Endothelial cell of umbilical vein (primary cell): Measurements from ENCODE around the gene CA5A. TPM values are rescaled to one million over a fixed set of nuclear protein-coding genes. Genes with fewer than 3 reads are reported as not detected.

Experiments used
- BruUV-seq: library from RNA; stranded (reverse); fragments of 400-500 nt; replicated peaks from 2 replicates; lab custom pipeline; 2021; lab: Mats Ljungman, UMichigan
- CTCF ChIA-PET: fragments of 300-600, 350-600 bp; sonication (Branson Sonifier 250); formaldehyde crosslinking; loops from one replicate; lab custom pipeline; 2021; ENCODE audit warnings: antibody characterized with exemption, inconsistent platforms; lab: Charles Lee
- POLR2A ChIA-PET: fragments of 300-600, 350-600 bp; sonication (Branson Sonifier 250); formaldehyde crosslinking; loops from one replicate; lab custom pipeline; 2021; ENCODE audit warnings: antibody characterized with exemption, inconsistent platforms; lab: Charles Lee
- DNase-seq: peaks from one replicate; pipeline ENCODE4 v3.0.0-alpha.2; 2011; ENCODE audit warnings: low read depth, low spot score
- FAIRE-seq: peaks from 2 replicates; lab custom pipeline; 2011; peaks lifted over from hg19 to GRCh38; lab: Jason Lieb, UNC
- H2AFZ ChIP-seq: 2 replicates; pipeline ENCODE4 v1.6.0; 2012; ENCODE audit warnings: low read depth, low read length, control low read depth, inconsistent platforms
- H3K27ac ChIP-seq: 2 replicates; pipeline ENCODE4 v1.5.1; 2011; ENCODE audit warnings: low read depth, mild to moderate bottlenecking, control low read depth, low read length, moderate library complexity; ENCODE audit not compliant: insufficient read depth
- H3K27me3 ChIP-seq, 2 experiments: 2 replicates each; pipeline versions ENCODE4 v1.6.0 to v1.6.1; 2011; ENCODE audit warnings: low read length in 2 of 2, mixed read lengths in 1 of 2; ENCODE audit not compliant: control insufficient read depth in 2 of 2, insufficient read depth in 2 of 2
- H3K36me3 ChIP-seq, 2 experiments: 2 replicates in 1 of 2; 3 replicates in 1 of 2; pipeline ENCODE4 v1.5.1; 2011; ENCODE audit warnings: low read length in 2 of 2, mild to moderate bottlenecking in 1 of 2, moderate library complexity in 1 of 2; ENCODE audit not compliant: control insufficient read depth in 2 of 2, insufficient read depth in 2 of 2; ENCODE audit errors: extremely low read depth in 1 of 2
- H3K4me1 ChIP-seq: 3 replicates; pipeline ENCODE4 v1.5.1; 2011; ENCODE audit warnings: mild to moderate bottlenecking, low read length; ENCODE audit not compliant: control insufficient read depth, insufficient read depth; ENCODE audit errors: extremely low read depth
- H3K4me2 ChIP-seq: 2 replicates; pipeline ENCODE4 v1.6.1; 2011; ENCODE audit warnings: low read length, control low read depth, mixed read lengths; ENCODE audit not compliant: insufficient read depth
- H3K4me3 ChIP-seq, 3 experiments: fragments of 200-600 bp in 1 of 3; sonication (generic), shearing (Covaris generic) in 1 of 3; replicated peaks in 1 of 3; 2 replicates each; pipeline ENCODE4 v1.5.1; 2011 to 2016; ENCODE audit warnings: control low read depth in 3 of 3, low read length in 3 of 3, mild to moderate bottlenecking in 2 of 3, inconsistent platforms in 1 of 3, low read depth in 1 of 3, moderate library complexity in 1 of 3; ENCODE audit not compliant: insufficient read depth in 1 of 3
- H3K79me2 ChIP-seq: 2 replicates; pipeline ENCODE4 v1.6.0; 2012; ENCODE audit warnings: low read length, inconsistent platforms; ENCODE audit not compliant: control insufficient read depth, insufficient read depth
- H3K9ac ChIP-seq: replicated peaks from 2 replicates; pipeline ENCODE3; 2011; ENCODE audit warnings: low read length, control low read depth; ENCODE audit not compliant: insufficient read depth; ENCODE audit errors: extremely low read depth
- H3K9me1 ChIP-seq: replicated peaks from 3 replicates; pipeline ENCODE4 v1.6.0; 2011; ENCODE audit warnings: mild to moderate bottlenecking, low read length; ENCODE audit not compliant: control insufficient read depth, insufficient read depth; ENCODE audit errors: extremely low read depth
- H3K9me3 ChIP-seq: replicated peaks from 2 replicates; pipeline ENCODE4 v1.5.1; 2012; ENCODE audit warnings: low read length, inconsistent platforms; ENCODE audit not compliant: control insufficient read depth, insufficient read depth
- H4K20me1 ChIP-seq: replicated peaks from 2 replicates; pipeline ENCODE3; 2011; ENCODE audit warnings: mild to moderate bottlenecking, low read length; ENCODE audit not compliant: control insufficient read depth, insufficient read depth; ENCODE audit errors: extremely low read depth
- EZH2 ChIP-seq: IDR thresholded peaks from 2 replicates; pipeline ENCODE4 v1.6.1; 2012; ENCODE audit warnings: borderline replicate concordance, low read depth, mild to moderate bottlenecking, moderate library complexity, low read length, inconsistent platforms; ENCODE audit not compliant: severe bottlenecking
- FOS ChIP-seq: IDR thresholded peaks from 2 replicates; pipeline ENCODE4 v1.6.1; 2011; ENCODE audit warnings: mild to moderate bottlenecking, low read length, moderate library complexity, borderline replicate concordance; ENCODE audit not compliant: insufficient read depth
- GATA2 ChIP-seq: IDR thresholded peaks from 2 replicates; pipeline ENCODE4 v1.7.0; 2011; ENCODE audit warnings: low read depth, mild to moderate bottlenecking, moderate library complexity, mixed read lengths, low read length; ENCODE audit not compliant: insufficient read length, insufficient read depth
- JUN ChIP-seq: IDR thresholded peaks from 2 replicates; pipeline ENCODE4 v1.6.1; 2011; ENCODE audit warnings: borderline replicate concordance, low read depth; ENCODE audit not compliant: insufficient read length, insufficient read depth
- MYC ChIP-seq: IDR thresholded peaks from one replicate; pipeline ENCODE4 v1.6.1; 2011; ENCODE audit warnings: mild to moderate bottlenecking, low read depth, low read length
- POLR2A ChIP-seq: IDR thresholded peaks from 2 replicates; pipeline ENCODE4 v1.6.1; 2012; ENCODE audit warnings: low read depth, mild to moderate bottlenecking, control low read depth, low read length
- POLR2AphosphoS5 ChIP-seq: IDR thresholded peaks from 2 replicates; pipeline ENCODE4 v1.6.1; 2012; ENCODE audit warnings: low read depth, mild to moderate bottlenecking, control low read depth, low read length, moderate library complexity; ENCODE audit not compliant: insufficient read depth
- dilution Hi-C: fragments of 300-500 bp; cut with MboI; formaldehyde crosslinking; loops from one replicate; pipeline ENCODE4 v1.15.0; 2019; ENCODE audit warnings: low sequenced_read_pairs; ENCODE audit not compliant: extremely low pct_ligation_motif_present
- intact Hi-C: fragments of 100-400 bp; cut with micrococcal nuclease; formaldehyde crosslinking; loops from one replicate; pipeline ENCODE4 v1.10.0; 2022
- polyA plus RNA-seq, 4 experiments: library from polyadenylated mRNA; depleted of rRNA in 3 of 4; stranded (reverse) in 3 of 4; unstranded in 1 of 4; fragments of >200 nt; gene quantifications; 2 replicates each; pipeline versions ENCODE4 v1.2.1 to v1.2.3, GENCODE V29; 2011 to 2012; ENCODE audit warnings: missing spikeins in 1 of 4
- total RNA-seq: library from RNA; stranded (reverse); gene quantifications from 2 replicates; pipeline ENCODE4 v1.2.3, GENCODE V29; 2021
- TF ChIP-seq, protein P1 (sequence below): IDR thresholded peaks from 2 replicates; pipeline ENCODE4 v1.6.1; 2011; ENCODE audit not compliant: insufficient read depth, insufficient read length
- TF ChIP-seq, protein P2 (sequence below), 2 donors: IDR thresholded peaks; 1 replicate in 1 of 2; 2 replicates in 1 of 2; pipeline ENCODE4 v1.5.1; 2011; ENCODE audit warnings: low read length in 2 of 2, mild to moderate bottlenecking in 2 of 2, moderate library complexity in 2 of 2, control low read depth in 1 of 2, inconsistent platforms in 1 of 2, low read depth in 1 of 2; ENCODE audit not compliant: insufficient read depth in 1 of 2; ENCODE audit errors: extremely low read depth in 1 of 2

Gene CA5A
- total and polyA plus RNA-seq, 2 donors (not counting 3 experiments of a cell fraction or from before 2014, with no cell fraction given), result not detected

DNA sequence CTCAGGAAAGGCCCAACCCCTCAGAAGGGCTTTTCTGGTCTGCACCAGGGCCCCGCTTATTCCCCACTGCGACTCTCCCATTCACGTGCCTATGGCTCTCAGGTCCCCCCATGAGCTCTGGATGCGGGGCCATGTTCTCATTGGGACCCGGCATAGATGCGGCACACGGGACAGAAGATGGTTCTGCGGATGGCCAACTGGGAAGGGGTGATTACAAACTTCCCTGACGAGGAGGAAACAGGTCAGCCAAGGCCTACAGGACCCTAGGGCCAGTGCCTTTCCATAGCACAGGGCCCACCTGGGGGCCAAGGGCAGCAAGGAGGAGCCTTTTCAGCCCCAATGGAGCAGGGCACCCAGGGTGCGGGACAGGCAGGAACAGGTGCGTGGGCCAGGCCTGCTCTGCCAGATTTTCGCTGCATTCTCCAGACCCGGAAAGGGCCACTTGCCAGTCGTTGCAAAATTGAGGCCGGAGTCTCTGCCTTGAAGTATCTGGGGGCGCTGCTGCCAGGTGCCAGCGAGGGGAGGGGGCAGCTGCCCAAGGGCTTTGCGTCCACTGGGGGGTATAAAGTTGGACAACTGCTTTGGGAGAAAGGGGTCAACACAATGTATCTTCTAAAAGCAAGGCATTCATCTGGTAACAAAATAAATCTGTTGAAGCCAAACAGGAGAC, 87.5 kb downstream of the CA5A start:
- no peak for DNase-seq
- Histone ChIP-seq H3K9me3 (no peaks in the 10 kb centered on the region), H3K9me1 (no peaks in the 10 kb centered on the region), H3K79me2 (peaks cover 79% of the 10 kb centered on the region), H3K9ac (no peak overlapping the region), H3K27ac (no peak overlapping the region), H3K27me3 (no peaks in the 10 kb centered on the region), H3K36me3 (peaks cover 0 to 2% of the 10 kb centered on the region in 2 experiments), H3K4me2 (no peak overlapping the region), H4K20me1 (no peaks in the 10 kb centered on the region), H3K4me3 (no peak overlapping the region), H3K4me1 (peaks cover 4% of the 10 kb centered on the region), H2AFZ (no peak overlapping the region)
- TF ChIP-seq FOS (no peak), GATA2 (no peak), MYC (no peak), POLR2AphosphoS5 (no peak), JUN (no peak), EZH2 (no peak), POLR2A (no peak)
- TF ChIP-seq, protein P1, sequence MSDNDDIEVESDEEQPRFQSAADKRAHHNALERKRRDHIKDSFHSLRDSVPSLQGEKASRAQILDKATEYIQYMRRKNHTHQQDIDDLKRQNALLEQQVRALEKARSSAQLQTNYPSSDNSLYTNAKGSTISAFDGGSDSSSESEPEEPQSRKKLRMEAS, result no peak
- TF ChIP-seq, protein P2, sequence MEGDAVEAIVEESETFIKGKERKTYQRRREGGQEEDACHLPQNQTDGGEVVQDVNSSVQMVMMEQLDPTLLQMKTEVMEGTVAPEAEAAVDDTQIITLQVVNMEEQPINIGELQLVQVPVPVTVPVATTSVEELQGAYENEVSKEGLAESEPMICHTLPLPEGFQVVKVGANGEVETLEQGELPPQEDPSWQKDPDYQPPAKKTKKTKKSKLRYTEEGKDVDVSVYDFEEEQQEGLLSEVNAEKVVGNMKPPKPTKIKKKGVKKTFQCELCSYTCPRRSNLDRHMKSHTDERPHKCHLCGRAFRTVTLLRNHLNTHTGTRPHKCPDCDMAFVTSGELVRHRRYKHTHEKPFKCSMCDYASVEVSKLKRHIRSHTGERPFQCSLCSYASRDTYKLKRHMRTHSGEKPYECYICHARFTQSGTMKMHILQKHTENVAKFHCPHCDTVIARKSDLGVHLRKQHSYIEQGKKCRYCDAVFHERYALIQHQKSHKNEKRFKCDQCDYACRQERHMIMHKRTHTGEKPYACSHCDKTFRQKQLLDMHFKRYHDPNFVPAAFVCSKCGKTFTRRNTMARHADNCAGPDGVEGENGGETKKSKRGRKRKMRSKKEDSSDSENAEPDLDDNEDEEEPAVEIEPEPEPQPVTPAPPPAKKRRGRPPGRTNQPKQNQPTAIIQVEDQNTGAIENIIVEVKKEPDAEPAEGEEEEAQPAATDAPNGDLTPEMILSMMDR (IDR thresholded peaks at IDR 0.05; ENCODE audit: extremely low read depth in 1 of 2, insufficient read depth in 1 of 2, low read depth in 1 of 2, low read length in 2 of 2), result no peak
- intact Hi-C loops, result no loop called here
- POLR2A ChIA-PET, result interaction anchor here (1.4 kb wide), 1 partner anchor 21 kb away, joined by 3 read pairs; the partner anchor contains the start of gene SLC7A5
- dilution Hi-C loops, result no loop called here
- FAIRE-seq, result no peak
- CTCF ChIA-PET, result interaction anchor here (1.1 to 3.2 kb wide), 10 partner anchors 10 to 589 kb away, joined by 3 to 108 read pairs (median 6); partner anchors contain the start of gene SLC7A5
- BruUV-seq, result no TSS peak
